ENCODE measurements around the gene GAS2L1. TPM values are rescaled to one million over a fixed set of nuclear protein-coding genes. Genes with fewer than 3 reads are reported as not detected.

The GAS2L1 gene
- total and polyA plus RNA-seq, 2 experiments from 2014 or later = 5.2 to 9.5 TPM

DNA sequence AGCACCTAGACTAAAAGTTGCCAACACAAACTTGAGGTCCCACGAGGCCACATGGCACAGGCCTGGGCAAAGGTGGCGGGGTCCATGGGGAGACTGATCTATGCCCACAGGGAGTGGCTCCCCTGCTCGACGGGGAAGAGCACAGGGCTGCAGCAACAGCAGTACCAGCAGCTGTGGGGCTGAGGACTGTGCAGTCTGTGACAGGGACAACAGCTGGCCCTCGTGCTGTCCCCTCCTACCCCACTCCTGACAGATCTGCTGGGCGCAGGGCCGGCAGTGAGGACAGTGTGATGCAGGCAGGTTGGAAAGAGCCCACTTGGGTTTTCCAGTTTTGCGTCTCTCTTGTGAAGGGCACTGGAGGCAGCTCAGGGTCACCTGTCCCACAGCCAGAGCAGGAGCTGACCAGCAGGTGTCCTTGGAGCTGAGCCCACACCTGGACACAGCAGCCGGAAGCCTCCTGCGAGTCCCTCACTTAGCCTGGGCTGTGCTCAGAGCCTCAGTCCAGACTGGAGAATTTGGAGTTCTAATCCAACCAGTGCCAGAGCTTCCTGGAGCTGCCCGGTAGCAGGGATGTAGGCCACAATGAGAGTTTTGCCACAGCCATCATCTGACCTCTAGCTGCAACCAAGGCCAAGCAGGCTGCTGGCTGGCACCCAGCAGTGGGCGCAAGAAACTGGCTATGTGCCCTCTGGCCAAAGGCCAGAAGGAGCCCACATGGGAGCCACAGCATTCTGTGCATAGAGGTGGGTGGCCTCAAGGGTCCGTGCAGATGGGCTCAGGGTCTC is 3.6 kb upstream of the GAS2L1 start (continued):
- TF ChIP-seq ETS1 (IDR thresholded peaks at IDR 0.05) (no peak), CTCF (conservative IDR thresholded peaks at IDR 0.05; ENCODE audit: low read depth in 2 of 2) (no peak), STAT1 (IDR thresholded peaks at IDR 0.05; ENCODE audit: unreplicated experiment) (no peak)

DNA sequence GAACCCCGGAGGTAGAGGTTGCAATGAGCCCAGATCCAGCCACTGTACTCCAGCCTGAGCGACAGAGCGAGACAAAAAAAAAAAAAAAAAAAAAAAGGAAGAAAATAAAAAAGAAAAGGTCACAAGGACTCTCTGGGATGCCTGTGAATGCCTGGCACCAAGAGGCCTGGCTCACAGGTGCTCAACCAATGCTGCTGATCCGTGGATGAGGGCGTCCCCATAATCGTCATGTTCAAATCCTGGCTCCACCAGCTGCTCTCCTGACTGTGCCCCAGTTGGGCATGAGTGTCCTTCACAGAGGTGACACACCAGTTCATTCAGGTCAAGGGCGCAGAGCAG is 645 bp upstream of the GAS2L1 start:
- Histone ChIP-seq H4K20me1 (replicated peaks; ENCODE audit: insufficient read depth) (no peaks in the 10 kb centered on the region), H3K9me2 (ENCODE audit: insufficient read depth) (no peaks in the 10 kb centered on the region), H3K4me1 (ENCODE audit: insufficient read depth) (peaks cover 10% of the 10 kb centered on the region; the same call in 1 of the 2 replicates), H3K36me3 (ENCODE audit: insufficient read depth) (no peaks in the 10 kb centered on the region), H3K4me3 (peak overlapping the region; percentile 88), H3K79me2 (replicated peaks; ENCODE audit: insufficient read depth) (no peaks in the 10 kb centered on the region), H3F3A (replicated peaks; ENCODE audit: low read depth) (peaks cover 25% of the 10 kb centered on the region), H3K27ac (ENCODE audit: low read depth) (0 out of 2 replicates have a peak overlapping the region, but pooled peaks have one; percentile 84), H3K4me2 (peak overlapping the region; percentile 97), H3K27me3 (ENCODE audit: insufficient read depth) (no peaks in the 10 kb centered on the region), H2AFZ (peak overlapping the region; percentile 99)
- DNase-seq (ENCODE audit: low spot score) (no peak), ATAC-seq (peak; percentile 0; the same call in 1 of the 3 replicates)
- Mint-ChIP-seq H3K4me1 (peaks cover 33% of the 10 kb centered on the region), H3K9me3 (no peaks in the 10 kb centered on the region), H3K36me3 (ENCODE audit: low read depth) (peaks cover 7% of the 10 kb centered on the region), H3K27me3 (ENCODE audit: insufficient read depth, low read depth, poor library complexity) (peaks cover 25% of the 10 kb centered on the region), H3K4me3 (peak overlapping the region; percentile 72), H3K27ac (no peak overlapping the region)
- TF ChIP-seq JUNB (IDR thresholded peaks at IDR 0.05; ENCODE audit: unreplicated experiment) (no peak), EZH2phosphoT487 (IDR thresholded peaks at IDR 0.05; ENCODE audit: unreplicated experiment) (no peak), REST (IDR thresholded peaks at IDR 0.05; ENCODE audit: unreplicated experiment) (no peak)

Measured in GM23338 (cell line).